Upper lobe of left lung (tissue), 6 donors: ENCODE data around the gene TIMP2. TPM values are rescaled to one million over a fixed set of nuclear protein-coding genes. Genes with fewer than 3 reads are reported as not detected.
"Not testable (repeated sequence)": the region's sequence is repeated elsewhere in the genome, so short reads cannot be mapped to it uniquely, and the experiment has no call there.

Source experiments
- ATAC-seq, 2 donors: fragments of 200-7000 bp; cut with Tn5 transposase; one replicate each; pipeline ENCODE4 v1.9.1; 2022; ENCODE audit warnings: mild to moderate bottlenecking in 2 of 2, moderate library complexity in 2 of 2; ENCODE audit not compliant: low FRiP score in 2 of 2
- DNase-seq, 2 donors: peaks; one replicate each; pipeline ENCODE4 v3.0.0-alpha.2; 2019 to 2020
- H3K27ac ChIP-seq, 4 donors: fragments of 200-600 bp; sonication (generic); one replicate each; pipeline ENCODE4 v1.5.1; 2016 to 2019
- H3K27me3 ChIP-seq, 4 donors: fragments of 200-600 bp; sonication (generic); one replicate each; pipeline ENCODE4 v1.5.1; 2017 to 2019
- H3K36me3 ChIP-seq, 4 donors: fragments of 200-600 bp; sonication (generic); one replicate each; pipeline ENCODE4 v1.5.1; 2016 to 2019
- H3K4me1 ChIP-seq, 4 donors: fragments of 200-600 bp; sonication (generic); one replicate each; pipeline ENCODE4 v1.5.1; 2018 to 2019
- H3K4me3 ChIP-seq, 4 donors: fragments of 200-600 bp; sonication (generic); one replicate each; pipeline ENCODE4 v1.5.1; 2017 to 2019; ENCODE audit warnings: mild to moderate bottlenecking in 2 of 4, moderate library complexity in 1 of 4
- H3K9me3 ChIP-seq, 4 donors: fragments of 200-600 bp; sonication (generic); one replicate each; pipeline ENCODE4 v1.5.1; 2018 to 2019
- CTCF ChIP-seq, 6 experiments: fragments of 450-650 bp in 4 of 6; fragments of 200-600 bp in 2 of 6; sonication (generic) in 2 of 6; IDR thresholded peaks; one replicate each; pipeline ENCODE4 v1.5.1; 2016 to 2019; ENCODE audit warnings: antibody characterized with exemption in 6 of 6
- EP300 ChIP-seq, 4 donors: sonication (generic); formaldehyde crosslinking; IDR thresholded peaks; one replicate each; pipeline ENCODE4 v1.5.1; 2017; ENCODE audit warnings: antibody characterized with exemption in 4 of 4, control low read depth in 2 of 4
- POLR2A ChIP-seq, 4 donors: fragments of 450-650 bp; IDR thresholded peaks; one replicate each; pipeline ENCODE4 v1.5.1; 2016 to 2017; ENCODE audit warnings: antibody characterized with exemption in 4 of 4, mild to moderate bottlenecking in 2 of 4
- POLR2AphosphoS5 ChIP-seq, 2 donors: sonication (generic); formaldehyde crosslinking; IDR thresholded peaks; one replicate each; pipeline ENCODE4 v1.5.1; 2017; ENCODE audit warnings: antibody characterized with exemption in 2 of 2
- WGBS, 2 donors: methylation state at CpG; one replicate each; pipeline ENCODE4 v1.1.5; 2017 to 2018; 5-methylcytosine and 5-hydroxymethylcytosine counted together
- total RNA-seq, 6 donors: library from RNA; depleted of rRNA in 4 of 6; stranded (reverse); fragments of >200 nt in 4 of 6; gene quantifications; one replicate each; pipeline versions ENCODE4 v1.1.0 to v1.2.1, GENCODE V29; 2016 to 2021
- donor health status: DM: no; HTN: no; CAD: no; lungs with moderate emphysema.
- donor health status: DM: no; HTN: yes; CAD: no; lungs with severe emphysema.

The TIMP2 gene
- total RNA-seq, 6 donors from 2014 or later, result 60.8 to 313 (median 145) TPM

- Histone ChIP-seq H3K36me3 (no peaks in the 10 kb centered on the region), H3K4me1 (peaks cover 42 to 54% (median 49%) of the 10 kb centered on the region in 4 donors), H3K4me3 (no peak overlapping the region), H3K27ac (peak overlapping the region; percentile 84 to 91 (median 88)), H3K9me3 (no peaks in the 10 kb centered on the region), H3K27me3 (no peaks in the 10 kb centered on the region)
- ATAC-seq (peak in 1 of 2 donors; percentile 0), DNase-seq (peak in 1 of 2 donors; percentile 69)
- 46 to 55% methylated on average over 10 of the region's 14 CpGs for WGBS, 2 donors
- TF ChIP-seq POLR2A (IDR thresholded peaks at IDR 0.05) (no peak), POLR2AphosphoS5 (IDR thresholded peaks at IDR 0.05) (no peak), EP300 (IDR thresholded peaks at IDR 0.05) (no peak), CTCF (IDR thresholded peaks at IDR 0.05) (no peak)
Measured at GRCh38 chr17:78882540-78883088, 42.6 kb downstream of the TIMP2 start.

- Histone ChIP-seq H3K9me3 (no peaks in the 10 kb centered on the region), H3K27ac (peak overlapping the region; percentile 77 to 91 (median 88)), H3K36me3 (no peaks in the 10 kb centered on the region), H3K27me3 (no peaks in the 10 kb centered on the region), H3K4me3 (peak overlapping the region in 3 of 4 donors; percentile 2 to 29 (median 28)), H3K4me1 (peaks cover 36 to 56% (median 42%) of the 10 kb centered on the region in 4 donors)
- peak in 1 of 2 donors; percentile 68 for ATAC-seq
- WGBS, 2 donors, result 21 to 39% methylated on average over 24 to 28 of the region's 28 CpGs
- TF ChIP-seq CTCF (IDR thresholded peaks at IDR 0.05) (peak in 2 of 6 experiments; percentile 12 to 23), POLR2AphosphoS5 (IDR thresholded peaks at IDR 0.05) (peak; percentile 44 to 50), POLR2A (IDR thresholded peaks at IDR 0.05) (no peak), EP300 (IDR thresholded peaks at IDR 0.05) (no peak)
- DNase-seq, result peak; percentile 42 to 81
Measured at GRCh38 chr17:78879635-78880186, 45.5 kb downstream of the TIMP2 start.

- peaks cover 29 to 48% (median 35%) of the 10 kb centered on the region in 4 donors for H3K4me1 ChIP-seq
- H3K36me3 ChIP-seq, result no peaks in the 10 kb centered on the region
- peak overlapping the region in 3 of 4 donors; percentile 2 to 29 (median 28) for H3K4me3 ChIP-seq
Measured at GRCh38 chr17:78878871-78879527, 46.2 kb downstream of the TIMP2 start.

GRCh38 chr17:78878261-78878660 is 46.9 kb downstream of the TIMP2 start:
- Histone ChIP-seq H3K9me3 (no peaks in the 10 kb centered on the region), H3K36me3 (peaks cover 0 to 7% (median 0%) of the 10 kb centered on the region in 4 donors), H3K27ac (peak overlapping the region in 2 of 4 donors; percentile 88 to 91), H3K27me3 (no peaks in the 10 kb centered on the region), H3K4me3 (no peak overlapping the region), H3K4me1 (peaks cover 21 to 41% (median 27%) of the 10 kb centered on the region in 4 donors)
- DNase-seq (no peak), ATAC-seq (no peak)
- TF ChIP-seq CTCF (IDR thresholded peaks at IDR 0.05), result no peak
- TF ChIP-seq EP300 (IDR thresholded peaks at IDR 0.05), result no peak
- TF ChIP-seq POLR2A (IDR thresholded peaks at IDR 0.05), result no peak
- no peak for TF ChIP-seq POLR2AphosphoS5 (IDR thresholded peaks at IDR 0.05)
- 90 to 91% methylated on average over 13 to 15 of the region's 15 CpGs for WGBS, 2 donors

More at GRCh38 chr17:78878871-78879527, 46.2 kb downstream of the TIMP2 start:
- Histone ChIP-seq H3K27ac (peak overlapping the region; percentile 77 to 91 (median 88)), H3K27me3 (no peaks in the 10 kb centered on the region), H3K9me3 (no peaks in the 10 kb centered on the region)
- TF ChIP-seq EP300 (IDR thresholded peaks at IDR 0.05) (no peak), POLR2A (IDR thresholded peaks at IDR 0.05) (no peak), POLR2AphosphoS5 (IDR thresholded peaks at IDR 0.05) (no peak), CTCF (IDR thresholded peaks at IDR 0.05) (no peak)
- ATAC-seq (no peak), DNase-seq (no peak)
- WGBS, 2 donors, result 81 to 91% methylated on average over 14 of the region's 14 CpGs

- H3K4me3 ChIP-seq, DNase-seq, H3K9me3 ChIP-seq, H3K27ac ChIP-seq, H3K27me3 ChIP-seq, ATAC-seq: not testable (repeated sequence)
- Histone ChIP-seq H3K36me3 (peaks cover 0 to 16% (median 0%) of the 10 kb centered on the region in 4 donors), H3K4me1 (peaks cover 9 to 30% (median 16%) of the 10 kb centered on the region in 4 donors)
- 92 to 97% methylated on average over 8 of the region's 8 CpGs for WGBS, 2 donors
Measured at GRCh38 chr17:78876954-78877517, 48.2 kb downstream of the TIMP2 start.
